Esophagus squamous epithelium (tissue), 5 donors: Measurements from ENCODE around the gene MICALL2. TPM values are rescaled to one million over a fixed set of nuclear protein-coding genes. Genes with fewer than 3 reads are reported as not detected.

Experiments used
- DNase-seq: peaks from one replicate; lab custom pipeline; 2025; lab: John Stamatoyannopoulos, UW
- H3K27ac ChIP-seq, 4 donors: fragments of 200-600 bp; sonication (generic); one replicate each; pipeline ENCODE4 v1.5.1; 2016 to 2019; ENCODE audit warnings: mild to moderate bottlenecking in 1 of 4
- H3K27me3 ChIP-seq, 4 donors: fragments of 200-600 bp; sonication (generic); 1 replicate in 3 of 4; 2 replicates in 1 of 4; pipeline versions ENCODE4 v1.5.1 to v1.6.0; 2017 to 2021; ENCODE audit warnings: antibody characterized with exemption in 1 of 4
- H3K36me3 ChIP-seq, 3 donors: fragments of 200-600 bp; sonication (generic); one replicate each; pipeline ENCODE4 v1.5.1; 2016 to 2019
- H3K4me1 ChIP-seq, 3 donors: fragments of 200-600 bp; sonication (generic); one replicate each; pipeline ENCODE4 v1.5.1; 2017 to 2019
- H3K4me3 ChIP-seq, 4 donors: fragments of 200-600 bp; sonication (generic); 1 replicate in 3 of 4; 2 replicates in 1 of 4; pipeline ENCODE4 v1.5.1; 2016 to 2019; ENCODE audit warnings: mild to moderate bottlenecking in 2 of 4, moderate library complexity in 1 of 4
- H3K9me3 ChIP-seq, 3 donors: fragments of 200-600 bp; sonication (generic); one replicate each; pipeline ENCODE4 v1.5.1; 2016 to 2019
- POLR2A ChIP-seq, 4 donors: fragments of 450-650 bp; IDR thresholded peaks; one replicate each; pipeline ENCODE4 v1.6.1; 2017; ENCODE audit warnings: antibody characterized with exemption in 4 of 4, mild to moderate bottlenecking in 4 of 4, moderate library complexity in 3 of 4
- WGBS, 2 donors: methylation state at CpG; one replicate each; pipeline ENCODE4 v1.1.5; 2018; 5-methylcytosine and 5-hydroxymethylcytosine counted together
- intact Hi-C: fragments of 100-400 bp; cut with DNase I; formaldehyde crosslinking; loops from one replicate; pipeline ENCODE4 v1.15.0; 2022
- total RNA-seq, 4 donors: library from RNA; depleted of rRNA; stranded (reverse); fragments of >200 nt; gene quantifications; one replicate each; pipeline ENCODE4 v1.1.0, GENCODE V29; 2016
- TF ChIP-seq, protein P1 (sequence below), 6 experiments: fragments of 450-650 bp in 4 of 6; fragments of 200-600 bp in 2 of 6; sonication (generic) in 2 of 6; IDR thresholded peaks; one replicate each; pipeline ENCODE4 v1.5.1; 2016 to 2019; ENCODE audit warnings: antibody characterized with exemption in 6 of 6, mild to moderate bottlenecking in 4 of 6, moderate library complexity in 4 of 6
- donor health status: DM: yes; HTN: yes; CAD: no.

MICALL2 gene
- total RNA-seq, 4 donors from 2014 or later = 14.1 to 17.5 (median 16.5) TPM

DNA sequence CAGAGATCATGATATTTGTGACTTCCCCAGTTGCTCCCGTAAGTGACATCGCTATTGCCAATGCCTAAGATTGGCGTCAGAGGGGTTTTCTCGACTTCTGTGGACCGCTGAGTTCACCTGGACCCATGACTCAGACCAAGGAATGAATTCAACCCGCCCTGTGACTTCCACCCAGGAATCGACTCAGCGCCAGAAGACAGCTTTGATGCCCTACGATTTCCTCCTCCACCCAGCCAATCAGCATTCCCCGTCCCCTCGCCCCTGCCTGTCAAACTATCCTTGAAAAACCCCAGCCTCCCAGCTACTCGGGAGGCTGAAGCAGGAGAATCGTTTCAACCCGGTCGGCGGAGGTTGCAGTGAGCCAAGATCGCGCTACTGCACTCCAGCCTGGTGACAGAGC, 58.3 kb downstream of the MICALL2 start:
- DNase-seq = no peak
- peaks cover 0 to 6% (median 0%) of the 10 kb centered on the region in 3 donors for H3K4me1 ChIP-seq
- TF ChIP-seq, protein P1, sequence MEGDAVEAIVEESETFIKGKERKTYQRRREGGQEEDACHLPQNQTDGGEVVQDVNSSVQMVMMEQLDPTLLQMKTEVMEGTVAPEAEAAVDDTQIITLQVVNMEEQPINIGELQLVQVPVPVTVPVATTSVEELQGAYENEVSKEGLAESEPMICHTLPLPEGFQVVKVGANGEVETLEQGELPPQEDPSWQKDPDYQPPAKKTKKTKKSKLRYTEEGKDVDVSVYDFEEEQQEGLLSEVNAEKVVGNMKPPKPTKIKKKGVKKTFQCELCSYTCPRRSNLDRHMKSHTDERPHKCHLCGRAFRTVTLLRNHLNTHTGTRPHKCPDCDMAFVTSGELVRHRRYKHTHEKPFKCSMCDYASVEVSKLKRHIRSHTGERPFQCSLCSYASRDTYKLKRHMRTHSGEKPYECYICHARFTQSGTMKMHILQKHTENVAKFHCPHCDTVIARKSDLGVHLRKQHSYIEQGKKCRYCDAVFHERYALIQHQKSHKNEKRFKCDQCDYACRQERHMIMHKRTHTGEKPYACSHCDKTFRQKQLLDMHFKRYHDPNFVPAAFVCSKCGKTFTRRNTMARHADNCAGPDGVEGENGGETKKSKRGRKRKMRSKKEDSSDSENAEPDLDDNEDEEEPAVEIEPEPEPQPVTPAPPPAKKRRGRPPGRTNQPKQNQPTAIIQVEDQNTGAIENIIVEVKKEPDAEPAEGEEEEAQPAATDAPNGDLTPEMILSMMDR (IDR thresholded peaks at IDR 0.05) = no peak
- TF ChIP-seq POLR2A (IDR thresholded peaks at IDR 0.05) = no peak
- peaks cover 0 to 100% (median 15%) of the 10 kb centered on the region in 4 donors for H3K27me3 ChIP-seq
- no peak overlapping the region for H3K4me3 ChIP-seq
- peaks cover 0 to 8% (median 7%) of the 10 kb centered on the region in 3 donors for H3K9me3 ChIP-seq
- intact Hi-C loops = no loop called here
- no peaks in the 10 kb centered on the region for H3K36me3 ChIP-seq
- H3K27ac ChIP-seq = no peak overlapping the region
- 55 to 60% methylated on average over 14 to 17 of the region's 18 CpGs for WGBS, 2 donors

DNA sequence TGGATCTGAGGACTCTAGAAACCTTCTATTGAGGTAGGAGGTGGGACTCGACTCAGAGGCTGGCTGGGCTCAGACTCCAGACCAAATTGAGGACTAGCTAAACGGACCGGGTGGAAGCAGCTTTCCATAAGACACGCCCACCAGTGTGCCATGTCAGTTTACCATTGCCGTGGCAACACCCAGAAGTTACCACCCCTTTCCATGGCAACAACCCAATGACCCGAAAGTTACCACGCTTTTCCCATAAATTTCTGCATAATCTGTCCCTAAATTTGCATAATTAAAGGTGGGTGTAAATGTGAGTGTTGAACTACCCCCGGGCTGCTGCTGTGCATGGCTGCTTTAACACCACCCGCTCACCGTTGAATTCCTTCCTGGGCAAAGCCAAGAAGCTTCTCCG, 58.9 kb downstream of the MICALL2 start:
- peaks cover 0 to 8% (median 7%) of the 10 kb centered on the region in 3 donors for H3K9me3 ChIP-seq
- peaks cover 0 to 100% (median 14%) of the 10 kb centered on the region in 4 donors for H3K27me3 ChIP-seq
- intact Hi-C loops = no loop called here
- H3K4me1 ChIP-seq = peaks cover 0 to 6% (median 0%) of the 10 kb centered on the region in 3 donors
- H3K36me3 ChIP-seq = no peaks in the 10 kb centered on the region
- TF ChIP-seq, protein P1 (IDR thresholded peaks at IDR 0.05) = no peak
- no peak for TF ChIP-seq POLR2A (IDR thresholded peaks at IDR 0.05)
- DNase-seq = no peak
- H3K4me3 ChIP-seq = no peak overlapping the region
- 39 to 54% methylated on average over 7 to 11 of the region's 11 CpGs for WGBS, 2 donors
- no peak overlapping the region for H3K27ac ChIP-seq

GRCh38 chr7:1397491-1398327, 61.6 kb downstream of the MICALL2 start:
- peaks cover 0 to 99% (median 0%) of the 10 kb centered on the region in 4 donors for H3K27me3 ChIP-seq
- peaks cover 0 to 23% (median 21%) of the 10 kb centered on the region in 3 donors for H3K9me3 ChIP-seq
- intact Hi-C loops = no loop called here
- no peaks in the 10 kb centered on the region for H3K4me1 ChIP-seq
- TF ChIP-seq, protein P1 (IDR thresholded peaks at IDR 0.05) = no peak
- TF ChIP-seq POLR2A (IDR thresholded peaks at IDR 0.05) = no peak
- 44 to 55% methylated on average over 8 to 10 of the region's 12 CpGs for WGBS, 2 donors
- no peak for DNase-seq
- no peak overlapping the region for H3K4me3 ChIP-seq
- no peak overlapping the region for H3K27ac ChIP-seq
- H3K36me3 ChIP-seq = no peaks in the 10 kb centered on the region

- TF ChIP-seq, protein P1 (IDR thresholded peaks at IDR 0.05) = no peak
- no peak for TF ChIP-seq POLR2A (IDR thresholded peaks at IDR 0.05)
- Histone ChIP-seq H3K36me3 (no peaks in the 10 kb centered on the region), H3K4me1 (no peaks in the 10 kb centered on the region), H3K27ac (no peak overlapping the region), H3K9me3 (peaks cover 0 to 24% (median 12%) of the 10 kb centered on the region in 3 donors), H3K27me3 (peaks cover 0 to 99% (median 0%) of the 10 kb centered on the region in 4 donors), H3K4me3 (no peak overlapping the region)
- no peak for DNase-seq
- 66 to 85% methylated on average over 5 to 7 of the region's 7 CpGs for WGBS, 2 donors
- intact Hi-C loops = no loop called here
Measured at GRCh38 chr7:1396195-1396594, 63.1 kb downstream of the MICALL2 start.
